Neural progenitor cell (in vitro differentiated cells): ENCODE data around the gene MATCAP1. TPM values are rescaled to one million over a fixed set of nuclear protein-coding genes. Genes with fewer than 3 reads are reported as not detected.
A peak's percentile ranks its signal among the peaks of the same experiment; 100 is the strongest.

Source experiments
- DNase-seq: peaks from one replicate; pipeline ENCODE4 v3.0.0-alpha.2; 2016; ENCODE audit warnings: low spot score
- H2AFZ ChIP-seq: fragments of 200-600 bp; sonication (generic); replicated peaks from 2 replicates; pipeline ENCODE4 v1.6.1; 2016; ENCODE audit warnings: antibody characterized with exemption
- H3F3A ChIP-seq: fragments of 200-600 bp; sonication (generic); 2 replicates; pipeline ENCODE4 v1.6.1; 2016; ENCODE audit warnings: antibody characterized with exemption, low read depth
- H3K27ac ChIP-seq: fragments of 200-600 bp; sonication (generic); 2 replicates; pipeline ENCODE4 v1.5.1; 2016; ENCODE audit warnings: mild to moderate bottlenecking
- H3K27me3 ChIP-seq: fragments of 200-600 bp; sonication (generic); 2 replicates; pipeline ENCODE4 v1.6.1; 2016; ENCODE audit warnings: mild to moderate bottlenecking, moderate library complexity
- H3K36me3 ChIP-seq: fragments of 200-600 bp; sonication (generic); 2 replicates; pipeline ENCODE4 v1.5.1; 2016
- H3K4me1 ChIP-seq: fragments of 200-600 bp; sonication (generic); 2 replicates; pipeline ENCODE4 v1.6.1; 2016; ENCODE audit warnings: mixed run types
- H3K4me2 ChIP-seq: fragments of 200-600 bp; sonication (generic); 2 replicates; pipeline ENCODE4 v1.6.1; 2016
- H3K4me3 ChIP-seq: fragments of 200-600 bp; sonication (generic); 2 replicates; pipeline ENCODE4 v1.5.1; 2016
- H3K79me2 ChIP-seq: fragments of 200-600 bp; sonication (generic); 2 replicates; pipeline ENCODE4 v1.6.1; 2016; ENCODE audit warnings: low read depth
- H3K9ac ChIP-seq: fragments of 200-600 bp; sonication (generic); 2 replicates; pipeline ENCODE4 v1.6.1; 2016
- H3K9me3 ChIP-seq: fragments of 200-600 bp; sonication (generic); 2 replicates; pipeline ENCODE4 v1.5.1; 2016; ENCODE audit warnings: low read depth
- H4K20me1 ChIP-seq: fragments of 200-600 bp; sonication (generic); 2 replicates; pipeline ENCODE4 v1.6.1; 2016; ENCODE audit warnings: low read depth
- H3K27ac Mint-ChIP-seq: 3 replicates; pipeline ENCODE4 v1.8.0; 2021; ENCODE audit warnings: mixed read lengths
- H3K27me3 Mint-ChIP-seq: 2 replicates; pipeline ENCODE4 v1.8.0; 2022; ENCODE audit warnings: low read depth, mild to moderate bottlenecking, inconsistent platforms, moderate library complexity, mixed read lengths; ENCODE audit not compliant: insufficient read depth
- H3K36me3 Mint-ChIP-seq: 3 replicates; pipeline ENCODE4 v1.8.0; 2021; ENCODE audit warnings: mixed read lengths
- H3K4me1 Mint-ChIP-seq: 3 replicates; pipeline ENCODE4 v1.8.0; 2021; ENCODE audit warnings: mixed read lengths
- H3K4me3 Mint-ChIP-seq: 3 replicates; pipeline ENCODE4 v1.8.0; 2021; ENCODE audit warnings: mild to moderate bottlenecking, moderate library complexity, mixed read lengths
- H3K9me3 Mint-ChIP-seq: 3 replicates; pipeline ENCODE4 v1.8.0; 2020; ENCODE audit warnings: mixed read lengths
- CTCF ChIP-seq: fragments of 200-600 bp; sonication (generic); IDR thresholded peaks from 2 replicates; pipeline ENCODE4 v1.5.1; 2017; ENCODE audit warnings: antibody characterized with exemption, mild to moderate bottlenecking
- EZH2 ChIP-seq: fragments of 200-600 bp; sonication (generic); IDR thresholded peaks from 2 replicates; pipeline ENCODE4 v1.6.1; 2017; ENCODE audit warnings: antibody characterized with exemption, mild to moderate bottlenecking, moderate library complexity
- EZH2phosphoT487 ChIP-seq: fragments of 200-600 bp; sonication (generic); IDR thresholded peaks from 2 replicates; pipeline ENCODE4 v1.6.1; 2017; ENCODE audit warnings: antibody characterized with exemption
- total RNA-seq: library from RNA; depleted of rRNA; stranded (reverse); fragments of >200 nt; gene quantifications from 2 replicates; pipeline ENCODE4 v1.2.3, GENCODE V29; 2015; ENCODE audit warnings: low replicate concordance

The MATCAP1 gene
- total RNA-seq, 1 donor from 2014 or later: 15.7 TPM

- Histone ChIP-seq H3K4me2 (peak overlapping the region; percentile 50), H3K79me2 (no peaks in the 10 kb centered on the region), H3K9ac (no peak overlapping the region), H3K27ac (peak overlapping the region; percentile 53), H2AFZ (no peak overlapping the region), H3K36me3 (no peaks in the 10 kb centered on the region), H3K9me3 (no peaks in the 10 kb centered on the region), H3F3A (peaks cover 12% of the 10 kb centered on the region), H3K4me3 (no peak overlapping the region), H3K4me1 (peaks cover 14% of the 10 kb centered on the region), H4K20me1 (peaks cover 7% of the 10 kb centered on the region), H3K27me3 (no peaks in the 10 kb centered on the region)
- peaks cover 7% of the 10 kb centered on the region for H3K27me3 Mint-ChIP-seq
- peaks cover 6% of the 10 kb centered on the region for H3K36me3 Mint-ChIP-seq
- H3K27ac Mint-ChIP-seq: peak overlapping the region; percentile 63
- TF ChIP-seq EZH2phosphoT487: no peak
- no peak for TF ChIP-seq EZH2
- TF ChIP-seq CTCF: no peak
- H3K4me3 Mint-ChIP-seq: no peak overlapping the region
- peaks cover 7% of the 10 kb centered on the region for H3K4me1 Mint-ChIP-seq
- DNase-seq: peak; percentile 33
- H3K9me3 Mint-ChIP-seq: no peaks in the 10 kb centered on the region
These were observed 23.1 kb upstream of the MATCAP1 start for GRCh38 chr16:67206838-67207248.

- TF ChIP-seq EZH2 (no peak), EZH2phosphoT487 (no peak)
- no peak for DNase-seq
- peaks cover 14% of the 10 kb centered on the region for H3K4me1 ChIP-seq
- Mint-ChIP-seq H3K4me1 (peaks cover 7% of the 10 kb centered on the region), H3K27ac (peak overlapping the region; percentile 63), H3K9me3 (no peaks in the 10 kb centered on the region), H3K4me3 (peak overlapping the region; percentile 23), H3K27me3 (peaks cover 7% of the 10 kb centered on the region), H3K36me3 (peaks cover 6% of the 10 kb centered on the region)
- H3K36me3 ChIP-seq: no peaks in the 10 kb centered on the region
- H3K79me2 ChIP-seq: no peaks in the 10 kb centered on the region
- no peak overlapping the region for H2AFZ ChIP-seq
- peaks cover 7% of the 10 kb centered on the region for H4K20me1 ChIP-seq
- no peaks in the 10 kb centered on the region for H3K9me3 ChIP-seq
- H3K27ac ChIP-seq: peak overlapping the region; percentile 53
- peak overlapping the region; percentile 50 for H3K4me2 ChIP-seq
- no peak overlapping the region for H3K9ac ChIP-seq
- no peak overlapping the region for H3K4me3 ChIP-seq
- H3F3A ChIP-seq: peaks cover 12% of the 10 kb centered on the region
- no peaks in the 10 kb centered on the region for H3K27me3 ChIP-seq
These were observed 22.5 kb upstream of the MATCAP1 start for GRCh38 chr16:67206129-67206837.

GRCh38 chr16:67204076-67204475, 20.3 kb upstream of the MATCAP1 start:
- Histone ChIP-seq H3K9ac (no peak overlapping the region), H3K4me1 (peaks cover 15% of the 10 kb centered on the region), H3F3A (peaks cover 17% of the 10 kb centered on the region), H3K4me2 (no peak overlapping the region), H3K27ac (no peak overlapping the region), H2AFZ (no peak overlapping the region), H3K79me2 (no peaks in the 10 kb centered on the region), H4K20me1 (peaks cover 21% of the 10 kb centered on the region), H3K27me3 (no peaks in the 10 kb centered on the region), H3K36me3 (no peaks in the 10 kb centered on the region), H3K9me3 (no peaks in the 10 kb centered on the region), H3K4me3 (no peak overlapping the region)
- TF ChIP-seq EZH2 (no peak), EZH2phosphoT487 (no peak), CTCF (no peak)
- peaks cover 6% of the 10 kb centered on the region for H3K36me3 Mint-ChIP-seq
- H3K9me3 Mint-ChIP-seq: no peaks in the 10 kb centered on the region
- H3K4me1 Mint-ChIP-seq: peaks cover 7% of the 10 kb centered on the region
- H3K27ac Mint-ChIP-seq: no peak overlapping the region
- no peak for DNase-seq
- no peak overlapping the region for H3K4me3 Mint-ChIP-seq
- peaks cover 8% of the 10 kb centered on the region for H3K27me3 Mint-ChIP-seq

- Histone ChIP-seq H2AFZ (no peak overlapping the region), H3K27me3 (no peaks in the 10 kb centered on the region), H3F3A (peaks cover 28% of the 10 kb centered on the region), H4K20me1 (peaks cover 31% of the 10 kb centered on the region), H3K9me3 (no peaks in the 10 kb centered on the region), H3K4me1 (peaks cover 21% of the 10 kb centered on the region), H3K27ac (no peak overlapping the region), H3K4me3 (no peak overlapping the region), H3K4me2 (no peak overlapping the region), H3K9ac (no peak overlapping the region), H3K36me3 (no peaks in the 10 kb centered on the region), H3K79me2 (no peaks in the 10 kb centered on the region)
- no peak overlapping the region for H3K4me3 Mint-ChIP-seq
- DNase-seq: no peak
- no peak for TF ChIP-seq EZH2phosphoT487
- no peak for TF ChIP-seq CTCF
- TF ChIP-seq EZH2: no peak
- H3K36me3 Mint-ChIP-seq: peaks cover 6% of the 10 kb centered on the region
- peaks cover 8% of the 10 kb centered on the region for H3K27me3 Mint-ChIP-seq
- peaks cover 7% of the 10 kb centered on the region for H3K4me1 Mint-ChIP-seq
- no peaks in the 10 kb centered on the region for H3K9me3 Mint-ChIP-seq
- no peak overlapping the region for H3K27ac Mint-ChIP-seq
These were observed 19.3 kb upstream of the MATCAP1 start for GRCh38 chr16:67202956-67203493.
